DMS153 (cell line): ENCODE measurements around the gene TAF3.
A peak's percentile ranks its signal among the peaks of the same experiment; 100 is the strongest.

ENCODE experiments used
- DNase-seq: peaks from one replicate; lab custom pipeline; 2025; lab: John Stamatoyannopoulos, UW

Gene TAF3

DNA sequence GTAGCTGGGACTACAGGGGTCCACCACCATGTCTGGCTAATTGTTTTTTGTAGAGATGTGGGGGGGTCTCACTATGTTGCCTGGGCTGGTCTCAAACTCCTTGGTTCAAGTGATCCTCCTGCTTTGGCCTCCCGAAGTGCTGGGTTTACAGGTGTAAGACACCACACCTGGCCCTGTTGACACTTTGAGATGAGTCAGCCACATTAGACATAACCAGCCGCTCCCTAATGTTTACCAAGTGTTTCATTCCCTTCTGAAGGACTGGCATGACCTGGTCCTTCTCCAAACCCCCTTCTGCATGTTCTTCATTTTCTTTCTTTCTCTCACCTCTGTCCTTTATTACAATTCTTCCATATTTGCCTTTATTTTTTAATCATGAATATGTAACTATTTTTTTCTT lies 67.8 kb downstream of the TAF3 start:
- DNase-seq: no peak

DNA sequence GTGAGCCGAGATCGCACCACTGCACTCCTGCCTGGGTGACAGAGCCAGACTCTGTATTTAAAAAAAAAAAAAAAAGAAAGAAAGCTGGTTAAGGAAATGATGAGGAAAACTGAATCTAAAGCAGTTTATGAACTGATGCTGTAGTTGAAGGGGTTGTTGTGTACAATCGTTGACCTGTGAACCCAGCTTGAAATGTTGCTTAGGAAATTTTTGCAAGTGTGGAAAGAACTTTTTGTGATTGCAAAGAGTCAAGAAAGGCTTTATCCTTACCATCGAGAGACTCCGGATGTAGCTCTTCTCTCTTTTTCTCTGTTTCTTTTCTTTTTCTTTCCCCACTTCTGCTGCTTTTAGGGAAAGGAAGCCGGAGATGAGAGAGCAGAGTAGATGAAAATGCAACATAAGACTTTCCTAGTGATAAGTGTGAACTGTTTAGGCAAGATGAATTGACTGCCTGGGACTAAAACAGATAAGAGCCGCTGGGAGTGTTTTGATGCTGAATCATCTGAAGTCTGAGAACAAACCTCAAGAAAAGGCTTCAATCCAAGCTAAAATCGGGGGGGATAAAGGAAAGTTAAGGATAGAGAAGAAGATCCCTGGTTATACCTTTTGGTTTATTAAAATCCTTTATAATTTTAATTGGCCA lies 69.0 kb downstream of the TAF3 start:
- no peak for DNase-seq

GRCh38 chr10:7889947-7890542 lies 71.7 kb downstream of the TAF3 start:
- no peak for DNase-seq

GRCh38 chr10:7890781-7891180 lies 72.5 kb downstream of the TAF3 start:
- DNase-seq: no peak

DNA sequence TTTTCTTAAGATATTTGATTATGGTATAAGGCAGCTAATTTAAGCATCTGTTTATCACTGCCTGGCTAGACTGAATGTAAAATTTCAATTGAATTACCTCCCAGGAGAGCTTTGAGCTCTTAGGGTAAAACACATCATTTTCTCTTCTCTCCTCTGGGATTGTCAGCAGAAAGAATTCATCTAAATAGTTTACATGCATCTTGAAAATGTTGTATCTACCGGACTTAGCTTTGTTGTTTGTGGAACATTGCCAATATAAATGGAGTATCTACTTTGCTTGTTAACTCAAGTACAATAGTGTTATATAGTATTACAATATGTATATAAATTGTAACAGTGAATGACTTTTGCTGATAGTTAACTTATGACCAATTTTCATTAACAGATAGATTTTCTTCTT lies 73.3 kb downstream of the TAF3 start:
- no peak for DNase-seq

DNA sequence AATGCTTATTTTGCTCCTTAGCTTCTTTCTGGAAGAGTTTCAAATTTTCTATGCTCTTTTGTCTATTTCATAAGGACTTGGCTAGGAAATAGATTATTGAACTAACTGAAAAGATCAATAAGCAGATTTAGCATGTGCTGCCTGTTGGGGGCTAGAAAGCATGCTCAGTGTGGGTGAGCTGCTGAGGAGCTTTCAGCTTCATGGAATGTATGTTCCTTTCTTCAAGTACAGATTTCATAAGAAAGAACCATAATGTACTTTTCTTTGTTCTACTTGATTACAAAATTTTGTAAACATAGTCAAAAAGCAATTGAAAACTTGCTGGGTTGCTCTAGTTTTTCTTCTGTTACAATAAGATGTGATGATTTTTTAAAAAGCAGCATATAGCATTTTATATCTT lies 73.8 kb downstream of the TAF3 start:
- no peak for DNase-seq

- DNase-seq: no peak
Measured at GRCh38 chr10:7895699-7896090, 77.4 kb downstream of the TAF3 start.

GRCh38 chr10:7896297-7896696 lies 78.0 kb downstream of the TAF3 start:
- DNase-seq: no peak

- no peak for DNase-seq
Measured at GRCh38 chr10:7901256-7901655, 83.0 kb downstream of the TAF3 start.

DNA sequence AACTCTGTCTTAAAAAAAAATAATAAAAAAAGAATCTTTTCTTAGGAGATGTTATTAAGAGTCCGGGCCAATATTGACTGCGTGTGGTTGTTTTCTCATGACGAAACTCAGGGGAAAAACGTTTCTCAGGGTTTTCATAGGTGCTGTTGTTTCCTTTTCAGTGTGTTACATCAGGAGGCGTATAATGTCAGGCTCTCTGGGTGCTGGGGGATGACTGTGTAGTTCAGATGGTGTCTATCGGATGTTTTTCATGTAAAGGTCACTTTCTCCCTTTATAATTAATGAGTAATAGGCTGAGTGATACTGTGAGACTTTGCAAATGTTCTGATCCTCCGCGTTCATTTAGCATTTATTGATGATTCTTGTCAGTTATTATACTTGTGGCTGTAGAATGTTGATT lies 84.1 kb downstream of the TAF3 start:
- DNase-seq: no peak

- DNase-seq: no peak
Measured at GRCh38 chr10:7903851-7904250, 85.5 kb downstream of the TAF3 start.

DNA sequence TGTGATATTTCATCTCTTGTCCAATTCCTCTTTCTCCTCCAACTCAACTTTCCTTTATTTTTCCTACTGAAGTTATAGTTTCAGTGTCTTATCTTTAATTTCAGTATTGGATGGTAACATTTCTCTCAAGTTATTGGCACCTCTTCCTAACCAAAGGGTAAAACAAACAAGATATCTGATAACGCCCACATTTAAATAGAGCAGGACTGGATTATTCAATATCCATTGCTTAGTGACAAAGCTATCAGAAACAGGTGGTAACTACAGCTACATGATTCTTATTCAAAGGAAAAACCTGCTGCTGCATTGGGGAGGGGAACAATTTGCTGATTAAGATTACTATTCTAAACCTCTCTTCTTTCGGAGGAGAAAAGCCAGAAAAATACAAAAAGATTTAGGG lies 87.8 kb downstream of the TAF3 start:
- DNase-seq: no peak

DNA sequence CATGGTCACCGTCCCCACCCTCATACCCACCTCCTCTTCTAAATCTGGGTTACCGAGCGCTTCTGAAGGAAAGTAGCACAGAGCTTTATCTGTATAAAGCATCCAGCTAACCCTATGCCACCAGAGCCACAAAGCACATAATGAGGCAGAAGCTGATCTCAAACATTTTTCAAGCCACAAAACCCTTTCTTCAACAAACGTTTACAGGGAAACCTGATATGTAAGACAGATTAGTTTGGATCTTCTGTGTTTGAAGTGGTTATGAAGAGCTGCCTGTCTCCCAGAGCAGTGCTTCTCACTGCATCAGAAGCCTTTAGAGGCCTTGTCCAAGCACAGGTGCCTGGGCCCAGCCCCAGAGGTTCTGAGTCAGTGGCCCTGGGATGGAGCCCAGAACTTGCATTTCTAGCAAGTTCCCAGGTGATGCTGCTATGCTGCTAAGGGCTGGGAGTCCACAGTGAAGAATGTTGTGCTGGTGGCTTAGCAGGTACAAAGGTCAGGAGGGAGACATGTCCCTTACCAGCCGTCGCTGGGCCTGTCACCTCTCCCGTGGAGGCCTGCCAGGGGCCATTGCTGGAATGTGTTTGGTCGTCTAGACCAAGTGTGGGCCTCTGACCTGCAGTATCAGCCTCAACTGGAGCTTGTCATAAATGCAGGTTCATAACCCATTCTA lies 90.4 kb downstream of the TAF3 start:
- no peak for DNase-seq

GRCh38 chr10:7913126-7913872 lies 95.0 kb downstream of the TAF3 start:
- DNase-seq: no peak

DNA sequence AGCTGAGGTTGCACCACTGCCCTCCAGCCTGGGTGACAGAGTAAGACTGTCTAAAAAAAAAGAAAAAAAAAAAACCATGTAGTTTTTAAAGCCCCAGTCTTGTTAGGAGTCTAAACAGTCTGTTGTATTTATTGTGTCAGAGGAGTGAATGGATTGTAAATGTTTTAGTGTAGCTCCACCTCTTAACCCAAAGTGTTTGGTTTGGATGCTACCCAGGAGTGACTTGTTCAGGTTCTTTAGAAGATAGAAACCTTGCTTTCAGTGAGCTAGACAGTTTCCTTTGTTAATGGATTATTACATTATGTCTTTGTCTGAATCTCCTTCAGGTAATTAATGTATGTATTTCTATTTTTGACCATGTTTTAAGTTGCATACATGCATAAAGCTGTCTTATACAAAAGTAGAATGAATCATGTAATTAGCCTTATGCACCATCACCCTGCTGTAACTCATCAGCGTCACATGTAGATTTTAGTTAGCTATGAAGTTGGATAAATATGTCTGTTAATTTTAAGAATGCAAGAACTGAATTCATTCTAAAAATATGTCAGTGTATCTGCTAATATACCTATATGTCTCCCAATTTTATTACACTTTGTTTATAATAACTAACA lies 97.7 kb downstream of the TAF3 start:
- DNase-seq: peak; percentile 0

DNA sequence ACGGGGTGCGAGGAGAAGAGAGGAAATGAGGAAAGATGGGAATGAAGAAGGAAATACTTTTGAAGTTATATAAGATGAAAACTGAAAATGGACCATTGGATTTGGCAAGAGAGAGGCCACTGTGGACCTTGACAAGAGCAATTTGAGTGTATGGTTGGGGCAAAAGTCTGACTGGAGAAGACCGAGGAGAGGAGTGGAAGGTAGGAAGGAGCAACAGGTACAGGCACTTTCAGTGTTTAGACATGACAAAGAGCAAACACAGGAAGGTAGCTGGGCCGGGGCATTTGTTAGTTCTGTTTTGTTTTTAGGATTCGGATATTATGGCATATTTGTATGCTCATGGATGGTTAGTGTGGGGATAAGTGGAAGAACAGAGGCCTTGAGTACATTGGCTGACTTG lies 99.4 kb downstream of the TAF3 start:
- no peak for DNase-seq

DNA sequence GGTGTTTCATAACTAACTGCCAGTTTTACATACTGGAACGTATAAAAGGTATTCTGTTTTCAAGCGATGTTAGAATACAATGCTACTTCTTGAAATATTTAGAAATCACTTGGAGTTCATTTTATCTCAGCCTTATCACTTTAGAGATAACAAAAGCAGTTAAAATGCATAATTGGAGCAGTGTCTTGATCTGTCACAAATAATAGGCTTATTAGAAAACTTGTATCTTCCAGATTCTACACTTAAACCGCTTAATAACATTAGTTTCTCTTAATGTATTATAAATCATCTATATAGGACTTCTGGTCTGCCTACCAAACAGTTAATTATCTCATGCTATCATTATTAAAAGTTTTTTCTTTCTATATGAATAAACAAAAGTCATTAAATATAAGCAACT lies 104.4 kb downstream of the TAF3 start:
- DNase-seq: no peak

DNA sequence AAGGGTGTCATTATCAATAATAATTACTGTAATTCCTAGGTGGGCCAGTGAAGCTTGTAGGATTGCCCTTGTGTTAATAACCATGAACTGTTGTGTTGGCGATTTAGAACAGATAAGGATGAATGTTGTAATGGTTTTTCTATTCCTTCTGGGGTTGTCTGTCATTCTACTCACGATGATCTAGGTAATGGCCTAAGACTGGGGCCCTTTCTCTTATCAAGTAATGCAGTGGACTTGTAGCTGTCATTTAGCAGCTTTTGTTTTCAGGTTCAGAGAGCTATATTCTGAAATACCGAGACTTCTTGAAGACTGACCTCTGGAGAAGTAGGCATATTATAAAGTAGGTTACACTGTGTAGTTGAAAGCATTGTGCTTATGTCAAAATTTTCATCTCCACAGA lies 110.2 kb downstream of the TAF3 start:
- no peak for DNase-seq

DNA sequence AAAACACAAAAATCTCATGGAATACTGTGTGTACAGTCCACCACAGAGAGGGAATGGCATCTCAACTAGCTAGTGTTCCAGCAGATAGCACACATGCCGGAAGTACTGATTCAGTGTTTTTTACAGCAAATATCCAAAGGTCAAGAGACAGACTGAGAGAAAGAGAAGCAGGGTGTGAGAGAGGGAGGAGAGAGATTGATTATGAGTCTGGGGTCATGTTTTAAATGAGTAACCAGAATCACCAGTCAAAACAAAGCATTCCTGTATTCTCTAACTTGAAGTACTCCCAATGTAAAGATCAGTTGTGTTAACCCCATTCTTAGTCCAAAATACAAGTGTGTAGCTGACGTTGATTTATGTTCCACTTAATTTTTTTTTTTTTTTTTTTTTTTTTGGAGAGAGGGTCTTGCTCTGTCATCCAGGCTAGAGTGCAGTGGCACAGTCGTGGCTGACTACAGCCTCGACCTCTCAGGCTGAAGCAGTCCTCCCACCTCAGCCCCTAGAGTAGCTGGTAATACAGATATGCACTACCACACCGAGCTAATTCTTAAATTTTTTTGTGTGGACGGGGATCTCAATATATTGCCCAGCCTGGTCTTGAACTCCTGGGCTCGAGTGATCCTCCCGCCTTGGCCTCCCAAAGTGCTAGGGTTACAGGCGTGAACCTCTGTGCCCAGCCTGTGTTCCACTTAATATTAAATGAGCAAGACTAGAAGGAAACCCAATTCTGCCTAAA lies 114.2 kb downstream of the TAF3 start:
- DNase-seq: no peak

DNA sequence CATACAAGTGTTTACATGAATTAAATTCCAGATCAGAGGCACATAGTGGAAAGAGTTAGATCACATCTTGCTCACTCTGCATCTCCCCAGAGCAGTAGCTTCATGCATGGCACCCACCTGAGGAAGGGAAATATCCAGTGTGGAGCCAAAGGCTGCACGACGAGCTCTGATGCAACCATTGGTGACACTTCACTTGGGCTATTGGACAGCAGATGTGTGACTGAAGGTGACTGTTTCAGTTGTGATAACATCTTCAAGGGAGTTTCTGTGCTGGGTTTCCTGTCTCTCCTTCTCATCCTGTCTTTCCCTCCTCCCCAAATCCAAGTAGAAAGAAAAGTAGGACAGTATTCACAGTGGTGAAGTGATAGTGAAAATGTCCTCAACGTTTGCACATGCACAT lies 115.0 kb downstream of the TAF3 start:
- DNase-seq: no peak

DNA sequence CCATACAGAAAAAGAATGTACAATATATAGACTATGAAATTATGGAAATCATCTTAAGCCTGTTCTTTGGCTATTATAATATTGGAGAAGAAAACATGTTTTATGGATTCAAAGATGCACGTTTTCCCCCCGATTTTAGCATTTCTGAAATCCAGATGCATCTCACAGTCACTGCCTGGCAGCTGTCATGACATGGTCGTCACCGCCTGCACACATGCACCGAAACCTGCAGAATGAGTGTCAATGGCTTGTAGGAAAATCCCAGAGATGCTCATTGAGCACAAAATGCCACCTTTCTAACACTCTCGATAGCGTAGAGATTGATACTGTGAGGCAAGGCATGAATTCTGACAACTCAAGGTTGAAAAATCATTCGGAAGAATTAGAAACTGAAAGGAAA lies 115.5 kb downstream of the TAF3 start:
- DNase-seq: no peak
